ENCODE data around the gene PI4KA.

- TF ChIP-seq CTCF (IDR thresholded peaks at IDR 0.05): no peak
- TF ChIP-seq POLR2A (IDR thresholded peaks at IDR 0.05): no peak
- TF ChIP-seq EP300 (IDR thresholded peaks at IDR 0.05): no peak
These were observed 77.2 kb downstream of the PI4KA start for GRCh38 chr22:20781272-20781990.

All from upper lobe of left lung (tissue), 4 donors.